ENCODE measurements around the gene TXNDC8.

The TXNDC8 gene

GRCh38 chr9:110278080-110278707 is 59.5 kb downstream of the TXNDC8 start:
- DNase-seq (ENCODE audit: low spot score): no peak

DNA sequence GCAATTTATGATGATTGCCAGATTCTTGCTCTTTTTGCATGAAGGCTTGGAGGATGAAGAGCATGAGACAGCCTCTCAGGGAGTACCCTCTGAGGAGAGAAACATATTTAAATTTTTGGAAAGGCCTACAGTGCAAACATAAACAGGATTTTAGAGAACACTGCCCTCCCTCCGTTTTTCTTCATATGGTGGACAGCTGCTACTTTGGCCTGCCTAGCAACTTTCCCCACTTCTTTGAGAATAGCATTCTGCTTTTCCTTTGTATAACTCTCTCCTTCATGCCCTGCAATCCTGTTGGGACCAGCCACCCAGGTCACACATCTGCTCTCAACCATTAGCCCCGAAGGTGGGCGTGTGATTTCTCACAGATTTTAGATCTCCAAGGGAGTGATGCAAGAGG is 60.9 kb downstream of the TXNDC8 start:
- DNase-seq (ENCODE audit: low spot score): no peak

- no peak for DNase-seq (ENCODE audit: low spot score)
Measured at GRCh38 chr9:110270211-110270995, 67.3 kb downstream of the TXNDC8 start.

DNA sequence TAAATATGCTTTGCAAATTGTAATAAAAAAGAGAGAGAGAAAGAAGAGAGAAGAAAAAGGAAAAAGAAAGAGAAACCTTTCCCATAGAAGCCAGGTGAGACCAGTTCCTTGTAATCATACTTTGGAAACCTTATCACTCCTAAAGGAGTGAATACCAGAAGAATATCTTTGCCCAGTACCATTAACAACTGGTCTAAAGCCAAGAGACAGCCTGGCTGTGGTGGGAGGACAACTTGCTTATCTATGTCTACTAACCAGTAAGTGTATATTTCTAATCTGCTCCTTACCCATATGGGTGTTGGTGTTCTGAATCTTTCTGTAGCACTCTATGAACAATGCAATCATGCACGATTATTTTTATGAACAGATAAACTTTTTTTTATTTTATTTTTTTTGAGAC is 70.9 kb downstream of the TXNDC8 start:
- DNase-seq (ENCODE audit: low spot score): no peak

- DNase-seq (ENCODE audit: low spot score): no peak
Measured at GRCh38 chr9:110261632-110262031, 76.0 kb downstream of the TXNDC8 start.

DNA sequence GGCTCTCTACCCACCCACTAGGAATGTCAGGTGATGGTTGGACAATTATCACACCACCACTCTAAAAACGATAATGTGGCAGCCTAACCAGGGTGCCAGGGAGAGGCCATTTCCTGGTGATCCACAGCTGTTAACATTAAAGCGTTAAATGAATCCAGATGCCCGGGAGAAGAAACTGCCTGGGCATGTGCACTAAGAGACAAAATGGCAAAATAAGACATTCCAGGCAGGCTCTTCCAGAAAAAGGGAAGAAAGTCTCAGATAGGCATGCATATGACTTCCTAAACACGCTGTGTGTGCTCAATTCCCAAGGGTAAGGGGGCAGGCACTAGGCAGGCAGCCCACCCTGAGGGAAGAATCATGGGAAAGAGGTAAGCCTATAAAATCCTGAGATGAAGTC is 76.8 kb downstream of the TXNDC8 start:
- DNase-seq (ENCODE audit: low spot score): no peak

DNA sequence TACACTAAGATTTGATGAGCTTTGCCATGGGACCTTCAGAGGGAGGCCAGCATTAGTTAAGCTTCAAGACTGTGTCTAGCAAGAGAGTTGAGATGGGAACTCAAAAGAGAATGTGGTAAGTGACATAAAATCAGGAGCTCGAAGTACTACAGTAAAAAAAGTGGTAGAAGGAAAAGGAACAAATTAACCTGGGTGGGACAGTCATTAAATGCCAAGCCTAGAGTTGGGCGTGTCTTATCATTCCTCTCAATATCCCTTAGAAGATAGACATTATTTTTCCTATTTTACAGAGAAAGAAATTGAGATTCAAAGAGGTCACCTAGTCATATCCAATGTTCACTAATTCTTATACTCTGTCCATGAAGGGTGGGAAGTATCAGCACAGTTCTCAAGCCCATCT is 78.1 kb downstream of the TXNDC8 start:
- no peak for DNase-seq (ENCODE audit: low spot score)

DNA sequence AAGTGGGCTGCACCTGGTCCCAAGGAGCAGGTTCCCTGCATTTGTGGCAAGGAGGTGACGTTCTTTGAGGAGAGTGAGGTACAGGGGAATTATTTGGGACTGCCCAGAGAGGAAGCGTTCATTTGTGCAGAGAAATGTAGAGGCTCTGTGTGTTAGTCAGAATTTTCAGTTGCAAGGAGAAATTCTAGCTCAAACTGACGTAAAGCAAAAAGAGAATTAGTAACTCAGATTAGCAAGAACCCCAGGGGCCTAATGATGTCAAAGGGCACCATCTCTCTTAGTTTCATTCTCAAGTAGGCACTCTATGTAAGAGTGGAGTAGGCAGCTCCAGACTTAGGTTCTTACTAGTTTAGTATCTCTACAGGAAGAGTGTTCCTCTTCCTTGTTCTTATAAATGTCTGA is 79.0 kb downstream of the TXNDC8 start:
- no peak for DNase-seq (ENCODE audit: low spot score)

DNA sequence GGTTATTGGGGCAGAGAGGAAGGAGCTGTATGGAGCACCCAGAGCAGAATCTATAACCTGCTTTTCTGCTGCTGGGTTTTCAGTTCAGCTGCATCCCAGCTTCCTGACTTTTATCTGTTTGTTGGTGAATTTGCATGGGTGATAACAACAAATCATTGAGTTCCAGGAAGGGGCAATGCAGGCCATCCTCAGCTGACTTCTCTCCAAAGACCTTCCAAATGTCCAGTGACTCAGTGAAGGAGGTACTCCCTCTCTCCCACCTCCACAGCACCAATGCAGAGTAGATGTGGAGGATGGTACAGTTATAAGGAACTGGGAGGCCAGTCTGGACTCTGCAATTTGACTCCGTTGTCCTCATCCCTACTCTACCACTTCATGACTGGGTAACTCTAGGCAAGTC is 79.7 kb downstream of the TXNDC8 start:
- no peak for DNase-seq (ENCODE audit: low spot score)

- peak; percentile 21 for DNase-seq (ENCODE audit: low spot score)
Measured at GRCh38 chr9:110257097-110257841, 80.4 kb downstream of the TXNDC8 start.

DNA sequence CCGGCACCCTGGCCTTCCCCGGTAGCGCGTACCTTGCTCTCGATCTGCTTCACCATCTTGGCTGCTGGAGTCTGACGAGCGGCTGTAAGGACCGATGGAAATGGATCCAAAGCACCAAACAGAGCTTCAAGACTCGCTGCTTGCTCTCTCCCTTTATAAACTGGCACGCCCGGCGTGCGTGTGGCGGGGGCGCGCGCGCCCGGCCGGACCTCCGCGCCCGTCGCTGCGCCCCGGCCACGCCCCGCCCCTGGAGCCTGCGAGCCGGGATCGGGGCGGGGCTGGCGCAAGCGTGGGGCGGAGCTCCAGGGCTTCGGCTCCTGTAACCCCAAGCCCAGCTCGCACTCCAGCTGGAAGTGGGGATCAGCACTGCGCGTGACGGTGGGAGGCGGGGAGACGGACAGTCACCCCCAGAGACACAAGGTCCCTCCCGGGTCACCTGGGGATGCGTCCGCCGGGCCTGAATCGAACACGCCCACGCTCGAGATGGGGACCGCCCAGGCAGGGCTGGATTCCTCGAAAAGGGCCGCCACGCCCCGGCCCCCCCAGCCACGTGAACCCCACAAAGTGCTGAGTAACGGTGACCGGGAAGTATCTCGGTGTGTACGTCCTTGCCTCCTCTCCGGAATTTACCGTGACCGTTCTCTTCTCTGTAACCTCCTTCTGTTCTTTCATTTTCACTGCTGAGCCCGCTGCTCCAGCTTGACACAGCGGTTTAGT is 81.1 kb downstream of the TXNDC8 start, which contains the start of gene TXN:
Gene TXN (minus strand): TSS at position 128 of the 717 bp plus-strand sequence. CDS start 72 bp downstream, at position 56.
- peak; percentile 91 for DNase-seq (ENCODE audit: low spot score)

DNA sequence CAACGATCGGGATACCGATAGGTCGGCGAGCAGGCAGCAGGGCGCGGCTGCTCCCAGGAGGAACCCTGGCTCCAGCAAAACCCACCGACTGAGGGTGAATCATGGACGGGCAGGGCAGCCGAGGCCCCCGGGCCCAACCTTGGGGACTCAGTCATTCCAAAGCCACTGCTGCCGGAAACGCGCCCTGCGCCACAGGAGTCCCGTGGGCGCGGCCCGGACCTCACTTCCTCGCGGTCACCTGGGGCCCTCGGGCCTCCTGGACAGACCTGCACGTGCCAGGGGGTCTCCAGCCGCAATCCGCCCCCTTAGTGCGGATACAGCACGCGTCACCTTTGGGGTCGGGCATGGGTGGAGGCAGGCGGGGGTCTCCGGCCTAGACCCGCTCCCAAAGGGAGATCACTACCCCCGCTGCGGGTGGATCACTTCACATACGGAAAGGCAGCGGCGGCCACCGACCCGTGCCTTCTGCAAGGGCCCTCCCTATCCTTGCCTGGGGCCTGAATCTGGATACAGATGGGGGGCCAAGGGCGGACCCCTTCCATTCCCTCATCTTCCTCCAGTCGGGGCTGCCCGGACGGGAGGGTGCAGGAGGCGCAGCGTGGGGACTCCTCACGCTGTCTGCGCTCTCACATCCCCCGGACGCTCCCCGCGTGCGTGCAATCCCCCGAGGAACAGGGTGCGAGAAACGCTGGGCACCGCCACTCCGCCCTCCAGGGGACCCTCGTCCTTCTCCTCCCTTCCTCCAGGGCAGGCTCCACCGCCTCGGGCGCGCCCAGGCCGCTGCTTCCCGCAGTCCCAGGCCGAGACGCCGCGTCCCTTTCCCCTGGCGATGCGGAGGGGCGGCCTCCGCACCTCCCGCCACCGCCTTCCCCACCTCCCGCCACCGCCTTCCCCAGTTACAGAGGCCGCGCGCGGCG is 81.9 kb downstream of the TXNDC8 start:
- peak; percentile 25 for DNase-seq (ENCODE audit: low spot score)

GRCh38 chr9:110255034-110255462 is 82.6 kb downstream of the TXNDC8 start:
- no peak for DNase-seq (ENCODE audit: low spot score)

GRCh38 chr9:110254500-110254899 is 83.2 kb downstream of the TXNDC8 start:
- no peak for DNase-seq (ENCODE audit: low spot score)

All from putamen (tissue), 1 donor.